ENCODE measurements around the gene RABL6. TPM values are rescaled to one million over a fixed set of nuclear protein-coding genes. Genes with fewer than 3 reads are reported as not detected.
"Not testable (repeated sequence)": the region's sequence is repeated elsewhere in the genome, so short reads cannot be mapped to it uniquely, and the experiment has no call there.

The RABL6 gene
- total RNA-seq, 1 experiment from 2014 or later: 43.1 TPM

GRCh38 chr9:136831002-136831719 lies 23.4 kb downstream of the RABL6 start:
- Histone ChIP-seq H3K9me3 (ENCODE audit: low read length) (no peaks in the 10 kb centered on the region), H3K4me2 (ENCODE audit: low read depth, low read length, poor library complexity, severe bottlenecking) (no peak overlapping the region), H3K27ac (ENCODE audit: low read length) (no peak overlapping the region), H3K79me2 (ENCODE audit: low read length) (no peaks in the 10 kb centered on the region), H3K4me3 (ENCODE audit: low read length) (no peak overlapping the region), H2AFZ (ENCODE audit: low read length) (no peak overlapping the region), H3K27me3 (ENCODE audit: low read length) (no peaks in the 10 kb centered on the region), H3K9ac (ENCODE audit: low read length) (no peak overlapping the region), H4K20me1 (ENCODE audit: insufficient read depth, low read depth, low read length) (no peaks in the 10 kb centered on the region), H3K36me3 (ENCODE audit: insufficient read depth, low read length) (no peaks in the 10 kb centered on the region), H3K4me1 (ENCODE audit: low read length) (no peaks in the 10 kb centered on the region), H3K9me2 (replicated peaks; ENCODE audit: insufficient read depth, low read length) (no peaks in the 10 kb centered on the region)
- DNase-seq: no peak

GRCh38 chr9:136831720-136832104 lies 24.0 kb downstream of the RABL6 start:
- H3K9ac ChIP-seq (ENCODE audit: low read length): no peak overlapping the region
- no peaks in the 10 kb centered on the region for H3K9me3 ChIP-seq (ENCODE audit: low read length)
- H3K9me2 ChIP-seq (replicated peaks; ENCODE audit: insufficient read depth, low read length): no peaks in the 10 kb centered on the region
- no peaks in the 10 kb centered on the region for H3K79me2 ChIP-seq (ENCODE audit: low read length)
- no peak overlapping the region for H2AFZ ChIP-seq (ENCODE audit: low read length)
- no peak for DNase-seq
- H3K4me1 ChIP-seq (ENCODE audit: low read length): no peaks in the 10 kb centered on the region
- H3K4me2 ChIP-seq (ENCODE audit: low read depth, low read length, poor library complexity, severe bottlenecking): no peak overlapping the region
- H4K20me1 ChIP-seq (ENCODE audit: insufficient read depth, low read depth, low read length): no peaks in the 10 kb centered on the region
- H3K36me3 ChIP-seq (ENCODE audit: insufficient read depth, low read length): no peaks in the 10 kb centered on the region
- H3K27me3 ChIP-seq (ENCODE audit: low read length): no peaks in the 10 kb centered on the region
- H3K27ac ChIP-seq (ENCODE audit: low read length): no peak overlapping the region
- no peak overlapping the region for H3K4me3 ChIP-seq (ENCODE audit: low read length)

- Histone ChIP-seq H3K27me3 (ENCODE audit: low read length) (no peaks in the 10 kb centered on the region), H3K4me3 (ENCODE audit: low read length) (no peak overlapping the region), H4K20me1 (ENCODE audit: insufficient read depth, low read depth, low read length) (no peaks in the 10 kb centered on the region), H3K4me1 (ENCODE audit: low read length) (no peaks in the 10 kb centered on the region), H3K9ac (ENCODE audit: low read length) (no peak overlapping the region), H3K27ac (ENCODE audit: low read length) (no peak overlapping the region), H2AFZ (ENCODE audit: low read length) (no peak overlapping the region), H3K36me3 (ENCODE audit: insufficient read depth, low read length) (no peaks in the 10 kb centered on the region), H3K79me2 (ENCODE audit: low read length) (no peaks in the 10 kb centered on the region), H3K4me2 (ENCODE audit: low read depth, low read length, poor library complexity, severe bottlenecking) (no peak overlapping the region), H3K9me3 (ENCODE audit: low read length) (no peaks in the 10 kb centered on the region), H3K9me2 (replicated peaks; ENCODE audit: insufficient read depth, low read length) (no peaks in the 10 kb centered on the region)
- no peak for DNase-seq
Measured at GRCh38 chr9:136832581-136832980, 24.8 kb downstream of the RABL6 start.

GRCh38 chr9:136833381-136834048 lies 25.8 kb downstream of the RABL6 start:
- H3K27ac ChIP-seq (ENCODE audit: low read length); H3K36me3 ChIP-seq (ENCODE audit: insufficient read depth, low read length); H3K9ac ChIP-seq (ENCODE audit: low read length); H3K79me2 ChIP-seq (ENCODE audit: low read length); H3K9me3 ChIP-seq (ENCODE audit: low read length); H3K4me1 ChIP-seq (ENCODE audit: low read length); H2AFZ ChIP-seq (ENCODE audit: low read length); H3K9me2 ChIP-seq (replicated peaks; ENCODE audit: insufficient read depth, low read length); DNase-seq; H3K4me2 ChIP-seq (ENCODE audit: low read depth, low read length, poor library complexity, severe bottlenecking); H3K27me3 ChIP-seq (ENCODE audit: low read length); H4K20me1 ChIP-seq (ENCODE audit: insufficient read depth, low read depth, low read length); H3K4me3 ChIP-seq (ENCODE audit: low read length): not testable (repeated sequence)

- H3K36me3 ChIP-seq (ENCODE audit: insufficient read depth, low read length): no peaks in the 10 kb centered on the region
- H3K4me2 ChIP-seq (ENCODE audit: low read depth, low read length, poor library complexity, severe bottlenecking): no peak overlapping the region
- no peak overlapping the region for H3K9ac ChIP-seq (ENCODE audit: low read length)
- H3K4me3 ChIP-seq (ENCODE audit: low read length): no peak overlapping the region
- H3K4me1 ChIP-seq (ENCODE audit: low read length): no peaks in the 10 kb centered on the region
- no peak overlapping the region for H3K27ac ChIP-seq (ENCODE audit: low read length)
- H3K79me2 ChIP-seq (ENCODE audit: low read length): no peaks in the 10 kb centered on the region
- no peak for DNase-seq
- no peaks in the 10 kb centered on the region for H3K27me3 ChIP-seq (ENCODE audit: low read length)
- no peak overlapping the region for H2AFZ ChIP-seq (ENCODE audit: low read length)
- H3K9me3 ChIP-seq (ENCODE audit: low read length): no peaks in the 10 kb centered on the region
- H3K9me2 ChIP-seq (replicated peaks; ENCODE audit: insufficient read depth, low read length): no peaks in the 10 kb centered on the region
- no peaks in the 10 kb centered on the region for H4K20me1 ChIP-seq (ENCODE audit: insufficient read depth, low read depth, low read length)
Measured at GRCh38 chr9:136835162-136835931, 27.6 kb downstream of the RABL6 start.

GRCh38 chr9:136835932-136836904 lies 28.5 kb downstream of the RABL6 start:
- Histone ChIP-seq H2AFZ (ENCODE audit: low read length) (no peak overlapping the region), H3K4me2 (ENCODE audit: low read depth, low read length, poor library complexity, severe bottlenecking) (no peak overlapping the region), H3K4me3 (ENCODE audit: low read length) (no peak overlapping the region), H3K9me3 (ENCODE audit: low read length) (no peaks in the 10 kb centered on the region), H3K79me2 (ENCODE audit: low read length) (no peaks in the 10 kb centered on the region), H3K27ac (ENCODE audit: low read length) (no peak overlapping the region), H3K9me2 (replicated peaks; ENCODE audit: insufficient read depth, low read length) (no peaks in the 10 kb centered on the region), H3K27me3 (ENCODE audit: low read length) (no peaks in the 10 kb centered on the region), H3K36me3 (ENCODE audit: insufficient read depth, low read length) (no peaks in the 10 kb centered on the region), H3K9ac (ENCODE audit: low read length) (no peak overlapping the region), H3K4me1 (ENCODE audit: low read length) (peaks cover 7% of the 10 kb centered on the region), H4K20me1 (ENCODE audit: insufficient read depth, low read depth, low read length) (no peaks in the 10 kb centered on the region)
- DNase-seq: no peak

- Histone ChIP-seq H3K9me3 (ENCODE audit: low read length) (no peaks in the 10 kb centered on the region), H3K4me3 (ENCODE audit: low read length) (no peak overlapping the region), H3K9me2 (replicated peaks; ENCODE audit: insufficient read depth, low read length) (no peaks in the 10 kb centered on the region), H3K9ac (ENCODE audit: low read length) (no peak overlapping the region), H3K4me2 (ENCODE audit: low read depth, low read length, poor library complexity, severe bottlenecking) (no peak overlapping the region), H4K20me1 (ENCODE audit: insufficient read depth, low read depth, low read length) (no peaks in the 10 kb centered on the region), H3K36me3 (ENCODE audit: insufficient read depth, low read length) (no peaks in the 10 kb centered on the region), H3K79me2 (ENCODE audit: low read length) (no peaks in the 10 kb centered on the region), H3K4me1 (ENCODE audit: low read length) (peaks cover 18% of the 10 kb centered on the region), H3K27me3 (ENCODE audit: low read length) (no peaks in the 10 kb centered on the region), H3K27ac (ENCODE audit: low read length) (no peak overlapping the region), H2AFZ (ENCODE audit: low read length) (no peak overlapping the region)
- DNase-seq: no peak
Measured at GRCh38 chr9:136837146-136837855, 29.6 kb downstream of the RABL6 start.

Measured in Karpas-422 (cell line).